GM19351 (cell line): ENCODE data around the gene CCDC102B.
A peak's percentile ranks its signal among the peaks of the same experiment; 100 is the strongest.
"Not testable (repeated sequence)": the region's sequence is repeated elsewhere in the genome, so short reads cannot be mapped to it uniquely, and the experiment has no call there.

Source experiments
- ATAC-seq: cut with Tn5 transposase; IDR thresholded peaks from one replicate; pipeline ENCODE4 v1.9.1; 2021; ENCODE audit warnings: mild to moderate bottlenecking, moderate library complexity; ENCODE audit not compliant: unreplicated experiment

CCDC102B gene

GRCh38 chr18:68826121-68826520, 28.2 kb downstream of the CCDC102B start:
- ATAC-seq: no peak

GRCh38 chr18:68830256-68831045, 32.6 kb downstream of the CCDC102B start:
- no peak for ATAC-seq

- ATAC-seq: no peak
These were observed 35.9 kb downstream of the CCDC102B start for GRCh38 chr18:68833756-68834155.

GRCh38 chr18:68837665-68838451, 40.0 kb downstream of the CCDC102B start:
- no peak for ATAC-seq

- no peak for ATAC-seq
These were observed 41.8 kb downstream of the CCDC102B start for GRCh38 chr18:68839701-68840100.

- ATAC-seq: no peak
These were observed 42.8 kb downstream of the CCDC102B start for GRCh38 chr18:68840554-68841263.

GRCh38 chr18:68841301-68841700, 43.4 kb downstream of the CCDC102B start:
- no peak for ATAC-seq

GRCh38 chr18:68842951-68843350, 45.1 kb downstream of the CCDC102B start:
- ATAC-seq: no peak

GRCh38 chr18:68843473-68844089, 45.7 kb downstream of the CCDC102B start:
- no peak for ATAC-seq

GRCh38 chr18:68847219-68847837, 49.4 kb downstream of the CCDC102B start:
- ATAC-seq: peak; percentile 73

- ATAC-seq: no peak
These were observed 50.4 kb downstream of the CCDC102B start for GRCh38 chr18:68848242-68848641.

GRCh38 chr18:68854786-68855391, 57.0 kb downstream of the CCDC102B start:
- no peak for ATAC-seq

- no peak for ATAC-seq
These were observed 57.6 kb downstream of the CCDC102B start for GRCh38 chr18:68855491-68855890.

GRCh38 chr18:68861365-68861764, 63.5 kb downstream of the CCDC102B start:
- no peak for ATAC-seq

GRCh38 chr18:68865021-68865420, 67.1 kb downstream of the CCDC102B start:
- ATAC-seq: no peak

- ATAC-seq: no peak
These were observed 67.6 kb downstream of the CCDC102B start for GRCh38 chr18:68865503-68865902.

GRCh38 chr18:68873003-68873402, 75.1 kb downstream of the CCDC102B start:
- ATAC-seq: no peak

- ATAC-seq: no peak
These were observed 76.5 kb downstream of the CCDC102B start for GRCh38 chr18:68874361-68874760.

GRCh38 chr18:68879947-68880346, 82.1 kb downstream of the CCDC102B start:
- not testable (repeated sequence) for ATAC-seq

- no peak for ATAC-seq
These were observed 89.5 kb downstream of the CCDC102B start for GRCh38 chr18:68887410-68887809.
